ENCODE results near the gene VPS33B.
"Not testable (repeated sequence)": the region's sequence is repeated elsewhere in the genome, so short reads cannot be mapped to it uniquely, and the experiment has no call there.

The VPS33B gene

DNA sequence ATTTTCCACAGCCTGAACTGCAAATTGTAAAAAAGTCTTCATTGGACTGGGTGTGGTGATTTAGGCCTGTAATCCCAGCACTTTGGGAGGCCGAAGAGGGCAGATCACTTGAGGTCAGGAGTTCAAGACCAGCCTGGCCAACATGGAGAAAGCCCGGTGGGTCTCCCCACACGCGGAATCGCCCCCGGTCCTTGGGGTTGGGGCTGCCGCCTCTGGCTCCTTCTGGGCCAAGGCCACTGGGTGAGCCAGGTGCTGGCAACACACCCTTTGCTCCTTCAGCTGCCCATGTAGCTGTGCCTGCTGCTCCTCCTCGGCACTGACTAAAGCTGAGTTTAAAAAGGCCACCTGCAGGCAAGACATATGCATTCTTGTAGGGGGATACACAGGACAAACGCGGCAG, 9.4 kb upstream of the VPS33B start:
- no peak for DNase-seq

DNA sequence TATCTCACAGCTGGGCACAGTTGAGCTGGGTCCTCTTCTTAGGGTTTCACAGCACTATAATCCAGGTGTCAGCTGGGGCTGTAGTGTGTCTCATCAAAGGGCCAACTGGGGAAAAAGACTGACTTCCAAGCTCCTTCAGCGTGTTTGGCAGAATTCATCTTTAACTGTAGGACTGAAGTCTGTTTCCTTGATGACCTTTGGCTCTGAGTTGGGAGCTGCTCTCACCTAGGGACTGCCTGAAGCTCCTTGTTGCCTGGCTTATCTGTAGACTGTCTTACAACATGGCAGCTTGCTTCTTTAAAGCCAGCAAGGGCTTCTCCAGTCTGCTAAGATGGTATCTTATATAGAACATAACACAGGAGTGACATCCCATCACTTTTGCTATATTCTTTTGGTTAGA, 5.3 kb upstream of the VPS33B start:
- DNase-seq = no peak

DNA sequence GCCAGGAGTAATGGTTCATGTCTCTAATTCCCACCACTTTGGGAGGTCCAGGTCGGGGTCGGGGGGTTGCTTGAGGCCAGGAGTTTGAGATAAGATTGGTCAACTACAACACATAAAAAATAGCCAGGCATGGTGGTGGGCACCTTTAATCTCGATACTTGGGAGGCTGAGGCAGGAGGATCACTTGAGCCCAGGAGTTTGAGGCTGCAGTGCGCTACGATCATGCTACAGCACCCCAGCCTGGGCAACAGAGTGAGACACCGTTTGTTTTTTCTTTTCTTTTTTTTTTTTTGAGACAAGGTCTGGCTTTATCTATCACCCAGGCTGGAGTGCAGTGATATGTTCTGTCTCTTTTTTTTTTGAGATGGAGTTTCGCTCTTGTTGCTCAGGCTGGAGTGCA, 1.3 kb upstream of the VPS33B start:
- no peak for DNase-seq

DNA sequence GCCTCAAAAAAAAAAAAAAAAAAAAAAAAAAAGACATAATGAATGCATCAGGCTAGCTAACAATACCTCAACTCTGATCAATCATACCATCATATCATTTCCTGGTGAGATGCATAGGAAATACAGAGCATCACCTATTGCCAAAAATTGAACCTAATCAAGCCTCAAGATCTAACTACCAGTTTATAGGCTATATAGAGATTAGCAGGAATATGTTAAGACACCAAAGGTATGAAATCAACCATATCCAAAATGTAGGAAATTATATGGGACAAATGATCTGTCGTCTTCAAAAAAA, 387 bp upstream of the VPS33B start:
- DNase-seq = no peak

DNA sequence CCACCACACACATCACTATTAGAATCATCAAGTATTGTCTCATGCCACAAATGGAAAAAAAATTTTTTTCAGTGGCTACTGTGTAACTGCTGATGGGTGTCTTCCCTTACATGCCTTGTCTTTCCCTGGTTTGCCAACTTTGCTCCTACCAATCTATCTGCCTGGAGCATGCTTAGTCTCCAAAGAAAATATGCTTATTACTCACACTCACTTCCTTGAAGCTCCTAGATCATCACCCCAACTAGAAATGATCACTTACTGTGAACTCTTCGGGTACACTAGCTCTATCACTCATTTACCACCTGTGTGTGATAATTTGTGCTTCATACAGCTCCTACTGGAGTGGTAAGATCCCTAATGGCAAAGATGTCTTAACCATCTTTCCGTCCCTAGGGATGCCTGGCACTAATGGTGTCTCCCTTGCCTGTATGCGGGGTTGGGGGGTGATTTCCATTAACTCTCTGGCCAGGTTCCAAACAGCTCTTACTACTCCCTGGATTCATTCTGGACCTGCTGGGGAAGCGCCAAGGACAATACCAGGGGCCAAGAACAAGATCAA, 799 bp downstream of the VPS33B start:
- DNase-seq = no peak

- DNase-seq = no peak
Measured at GRCh38 chr15:91018158-91018557, 4.2 kb downstream of the VPS33B start.

- DNase-seq = no peak
Measured at GRCh38 chr15:91017716-91018115, 4.7 kb downstream of the VPS33B start.

GRCh38 chr15:91013701-91014100, 8.7 kb downstream of the VPS33B start:
- DNase-seq = not testable (repeated sequence)

- no peak for DNase-seq
Measured at GRCh38 chr15:91007266-91007665, 15.1 kb downstream of the VPS33B start.

- no peak for DNase-seq
Measured at GRCh38 chr15:91001209-91001608, 21.2 kb downstream of the VPS33B start.

GRCh38 chr15:90998737-90999136, 23.7 kb downstream of the VPS33B start:
- DNase-seq = no peak

DNA sequence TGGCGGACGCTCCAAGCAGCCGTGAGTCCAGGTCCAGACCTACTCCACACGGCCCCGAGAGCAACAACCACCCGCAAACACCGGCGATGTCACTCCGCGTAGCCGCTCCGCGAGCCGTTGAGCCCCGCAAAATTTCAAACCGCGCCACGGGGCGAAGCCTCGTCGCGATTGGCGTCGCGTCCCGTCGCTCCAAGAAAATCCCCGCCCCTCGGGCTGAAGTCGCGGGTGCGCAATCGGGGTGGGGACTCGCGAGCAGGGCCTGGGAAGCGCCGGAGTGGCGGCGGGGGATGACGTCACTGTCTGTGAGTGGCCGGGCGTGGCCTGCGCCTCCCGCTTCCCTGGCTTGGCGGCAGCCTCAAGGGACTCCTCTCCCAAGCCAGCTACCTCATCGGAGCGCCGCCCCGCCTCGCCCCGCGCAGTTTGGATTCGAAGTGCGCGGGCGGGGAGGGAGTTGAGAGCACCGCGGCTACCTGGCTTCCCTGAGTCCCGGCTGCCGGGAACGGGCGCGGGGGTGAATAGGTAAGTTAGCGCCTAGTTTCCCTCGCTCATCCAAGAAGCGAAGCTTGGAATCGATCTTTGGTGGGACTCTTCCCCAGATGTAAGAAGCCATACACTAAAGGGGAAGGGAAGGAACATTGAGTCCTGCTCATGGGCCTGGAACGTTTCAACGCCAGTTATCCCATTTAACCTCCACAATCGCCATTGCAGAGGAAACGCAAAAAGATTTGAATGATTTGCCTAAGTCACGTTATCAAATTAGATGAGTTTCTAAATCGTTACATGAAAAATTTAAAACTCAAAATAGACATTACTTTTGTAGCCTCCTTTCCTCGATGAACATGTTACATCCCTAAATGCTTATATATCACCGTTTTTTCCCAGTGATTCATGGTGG, 27.7 kb downstream of the VPS33B start, which contains the start of gene PRC1:
PRC1 (minus strand) TSS at position 119 of the 895 bp plus-strand sequence; CDS start at position 1, 118 bp downstream.
- peak; percentile 99 for DNase-seq

- DNase-seq = peak; percentile 18
Measured at GRCh38 chr15:90994059-90994416, 28.4 kb downstream of the VPS33B start.

DNA sequence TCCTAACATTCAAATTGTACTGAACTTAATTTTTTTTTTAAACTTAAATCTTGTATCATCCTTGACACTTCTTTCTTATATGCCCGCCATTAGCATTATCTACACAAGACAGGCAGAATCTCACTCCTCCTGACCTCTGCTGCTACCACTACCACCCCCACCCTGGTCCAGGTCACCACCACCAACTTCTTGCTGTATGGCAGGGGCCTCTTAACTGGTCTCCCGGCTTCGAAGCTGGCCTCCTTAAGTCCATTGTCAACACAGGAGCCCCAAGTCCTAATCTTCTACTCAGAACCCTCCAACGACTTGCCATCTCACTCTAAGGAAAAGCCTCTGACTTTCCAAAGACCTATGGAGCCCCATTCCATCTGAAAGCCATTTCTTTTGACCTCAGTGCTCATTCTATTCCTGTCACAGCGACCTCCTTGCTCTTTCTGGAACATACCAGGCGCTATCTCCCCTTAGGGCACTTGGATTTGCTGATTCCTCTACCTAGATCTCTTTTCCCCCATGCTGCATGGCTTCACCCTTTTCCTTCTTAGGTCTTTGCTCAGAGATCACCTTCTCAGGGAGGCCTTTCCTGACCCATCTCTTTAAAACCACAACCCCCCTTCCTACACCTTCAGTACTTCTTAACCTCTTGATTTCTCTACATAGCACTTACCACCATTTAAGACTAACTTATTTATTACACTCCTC, 30.7 kb downstream of the VPS33B start:
- no peak for DNase-seq

GRCh38 chr15:90990446-90990845, 31.9 kb downstream of the VPS33B start:
- DNase-seq = no peak

DNA sequence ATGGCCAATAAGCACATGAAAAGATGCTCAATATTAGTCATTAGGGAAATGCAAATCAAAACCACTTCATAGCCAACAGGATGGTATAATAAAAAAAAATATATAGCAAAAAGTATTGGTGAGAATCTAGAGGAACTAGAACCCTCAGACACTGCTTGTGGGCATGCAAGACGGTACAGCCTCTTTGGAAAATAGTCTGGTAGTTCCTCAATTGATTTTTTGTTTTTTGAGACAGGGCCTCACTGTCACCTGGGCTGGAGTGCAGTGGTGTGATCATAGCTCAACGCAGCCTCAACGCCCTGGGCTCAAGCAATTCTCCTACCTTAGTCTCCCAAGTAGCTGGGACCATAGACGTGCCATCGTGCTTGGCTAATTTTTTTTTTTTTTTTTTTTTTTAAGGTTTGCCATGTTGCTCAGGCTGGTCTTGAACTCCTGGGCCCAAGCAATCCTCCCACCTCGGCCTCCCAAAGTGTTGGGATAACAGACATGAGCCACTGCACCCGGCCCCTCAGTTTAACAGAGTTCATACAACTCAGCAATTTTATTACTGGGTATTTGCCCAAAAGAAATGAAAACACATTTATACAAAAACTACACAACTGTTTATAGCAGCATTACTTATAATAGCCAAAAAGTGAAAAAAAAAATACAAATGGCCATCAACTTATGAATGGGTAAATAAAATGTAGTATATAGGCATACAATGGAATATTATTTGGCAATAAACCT, 33.2 kb downstream of the VPS33B start:
- DNase-seq = no peak

GRCh38 chr15:90988296-90988695, 34.1 kb downstream of the VPS33B start:
- DNase-seq = no peak

- DNase-seq = no peak
Measured at GRCh38 chr15:90987561-90988141, 34.7 kb downstream of the VPS33B start.

GRCh38 chr15:90986790-90987507, 35.4 kb downstream of the VPS33B start:
- DNase-seq = no peak

- DNase-seq = no peak
Measured at GRCh38 chr15:90982135-90982534, 40.3 kb downstream of the VPS33B start.

GRCh38 chr15:90981681-90982080, 40.7 kb downstream of the VPS33B start:
- DNase-seq = no peak

DNA sequence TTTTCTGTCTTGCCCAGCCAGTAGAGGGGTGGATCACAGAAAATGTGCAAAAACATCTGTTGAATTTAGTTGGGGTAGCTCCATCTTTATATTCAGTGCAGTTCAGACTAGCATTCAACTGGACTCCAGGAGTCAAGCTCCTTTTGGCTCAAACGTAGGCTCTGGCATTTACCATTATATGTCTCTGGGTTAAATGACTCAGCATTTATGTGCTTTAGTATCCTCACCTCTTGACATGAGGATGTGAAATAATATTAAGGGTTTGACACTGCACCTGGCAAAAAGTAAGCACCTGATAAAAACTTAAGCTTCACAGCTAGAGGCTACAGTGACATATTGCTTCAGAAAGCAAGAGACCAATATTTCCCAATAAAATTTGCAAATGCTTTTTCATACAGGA, 42.8 kb downstream of the VPS33B start:
- DNase-seq = no peak
